Keratinocyte (primary cell): Measurements from ENCODE around the gene CCL7. TPM values are rescaled to one million over a fixed set of nuclear protein-coding genes. Genes with fewer than 3 reads are reported as not detected.

ENCODE experiments used
- DNase-seq: peaks from one replicate; pipeline ENCODE4 v3.0.0-alpha.2; 2011; ENCODE audit warnings: low read depth, missing footprints, low spot score
- FAIRE-seq: peaks from 2 replicates; lab custom pipeline; 2011; peaks lifted over from hg19 to GRCh38; lab: Jason Lieb, UNC
- H2AFZ ChIP-seq: 2 replicates; pipeline ENCODE4 v1.6.0; 2012; ENCODE audit warnings: low read length, control low read depth, inconsistent platforms; ENCODE audit not compliant: control insufficient read depth
- H3K27ac ChIP-seq: 2 replicates; pipeline ENCODE4 v1.5.1; 2011; ENCODE audit warnings: low read length; ENCODE audit not compliant: control insufficient read depth, insufficient read depth
- H3K27me3 ChIP-seq: 3 replicates; pipeline ENCODE4 v1.6.0; 2011; ENCODE audit warnings: low read length; ENCODE audit not compliant: control insufficient read depth, insufficient read depth; ENCODE audit errors: extremely low read depth
- H3K36me3 ChIP-seq, 2 experiments: 2 replicates in 1 of 2; 3 replicates in 1 of 2; pipeline ENCODE4 v1.5.1; 2011; ENCODE audit warnings: low read length in 2 of 2, mild to moderate bottlenecking in 1 of 2; ENCODE audit not compliant: control insufficient read depth in 2 of 2, insufficient read depth in 2 of 2; ENCODE audit errors: extremely low read depth in 1 of 2
- H3K4me1 ChIP-seq: 3 replicates; pipeline ENCODE4 v1.5.1; 2011; ENCODE audit warnings: low read length; ENCODE audit not compliant: control insufficient read depth, insufficient read depth; ENCODE audit errors: extremely low read depth
- H3K4me2 ChIP-seq: 3 replicates; pipeline ENCODE4 v1.6.0; 2011; ENCODE audit warnings: low read depth, low read length; ENCODE audit not compliant: control insufficient read depth, insufficient read depth; ENCODE audit errors: extremely low read depth
- H3K4me3 ChIP-seq, 3 experiments: fragments of 200-600 bp in 1 of 3; sonication (generic) in 1 of 3; 2 replicates in 2 of 3; 3 replicates in 1 of 3; pipeline ENCODE4 v1.5.1; 2011 to 2016; ENCODE audit warnings: low read length in 3 of 3, mild to moderate bottlenecking in 3 of 3, control low read depth in 2 of 3, inconsistent platforms in 1 of 3, low read depth in 1 of 3, mixed read lengths in 1 of 3, mixed run types in 1 of 3, moderate library complexity in 1 of 3; ENCODE audit not compliant: control insufficient read depth in 2 of 3, insufficient read depth in 2 of 3; ENCODE audit errors: extremely low read depth in 1 of 3
- H3K79me2 ChIP-seq: 2 replicates; pipeline ENCODE4 v1.6.0; 2012; ENCODE audit warnings: low read length; ENCODE audit not compliant: control insufficient read depth, insufficient read depth
- H3K9ac ChIP-seq: 3 replicates; pipeline ENCODE4 v1.6.0; 2011; ENCODE audit warnings: low read length; ENCODE audit not compliant: control insufficient read depth, insufficient read depth; ENCODE audit errors: extremely low read depth
- H3K9me1 ChIP-seq: 3 replicates; pipeline ENCODE4 v1.6.0; 2011; ENCODE audit warnings: low read length; ENCODE audit not compliant: control insufficient read depth, insufficient read depth; ENCODE audit errors: extremely low read depth
- H3K9me3 ChIP-seq: 2 replicates; pipeline ENCODE4 v1.5.1; 2012; ENCODE audit warnings: low read depth, low read length; ENCODE audit not compliant: control insufficient read depth
- H4K20me1 ChIP-seq: 3 replicates; pipeline ENCODE4 v1.6.0; 2011; ENCODE audit warnings: low read length; ENCODE audit not compliant: control insufficient read depth, insufficient read depth; ENCODE audit errors: extremely low read depth
- CTCF ChIP-seq, 3 experiments: IDR thresholded peaks in 1 of 3; conservative IDR thresholded peaks in 1 of 3; optimal IDR thresholded peaks in 1 of 3; 2 replicates in 2 of 3; 3 replicates in 1 of 3; pipeline versions ENCODE3 to v1.5.1; 2011; ENCODE audit warnings: low read length in 3 of 3, mild to moderate bottlenecking in 3 of 3, moderate library complexity in 2 of 3, control low read depth in 1 of 3, inconsistent platforms in 1 of 3; ENCODE audit not compliant: insufficient read depth in 2 of 3; ENCODE audit errors: extremely low read depth in 1 of 3
- EZH2 ChIP-seq: IDR thresholded peaks from one replicate; pipeline ENCODE4 v1.6.1; 2012; ENCODE audit warnings: inconsistent platforms, mild to moderate bottlenecking, low read length, moderate library complexity
- dilution Hi-C: fragments of 300-500 bp; cut with MboI; formaldehyde crosslinking; loops from one replicate; pipeline ENCODE4 v1.7.0; 2020; ENCODE audit warnings: low sequenced_read_pairs; ENCODE audit not compliant: extremely low pct_ligation_motif_present
- polyA plus RNA-seq, 5 experiments: library from polyadenylated mRNA; depleted of rRNA in 3 of 5; stranded (reverse) in 3 of 5; stranded (forward) in 1 of 5; unstranded in 1 of 5; fragments of >200 nt; gene quantifications; 1 replicate in 1 of 5; 2 replicates in 3 of 5; 3 replicates in 1 of 5; pipeline versions ENCODE4 v1.2.1 to v1.2.3, GENCODE V29; 2011 to 2012; ENCODE audit warnings: missing spikeins in 2 of 5, low read depth in 1 of 5, low replicate concordance in 1 of 5

Gene CCL7
- polyA plus RNA-seq, 1 donor (not counting 4 experiments of a cell fraction or from before 2014, with no cell fraction given), result not detected

- no peak overlapping the region for H3K27ac ChIP-seq
- H2AFZ ChIP-seq, result no peak overlapping the region
- no peaks in the 10 kb centered on the region for H4K20me1 ChIP-seq
- no peaks in the 10 kb centered on the region for H3K79me2 ChIP-seq
- H3K9me3 ChIP-seq, result no peaks in the 10 kb centered on the region
- no peak overlapping the region for H3K4me3 ChIP-seq
- H3K9ac ChIP-seq, result no peak overlapping the region
- peaks cover 9% of the 10 kb centered on the region for H3K27me3 ChIP-seq
- H3K9me1 ChIP-seq, result no peaks in the 10 kb centered on the region
- DNase-seq (no peak), FAIRE-seq (no peak)
- dilution Hi-C loops, result no loop called here
- H3K36me3 ChIP-seq, result no peaks in the 10 kb centered on the region
- TF ChIP-seq EZH2, result no peak
- no peak overlapping the region for H3K4me2 ChIP-seq
- H3K4me1 ChIP-seq, result no peaks in the 10 kb centered on the region
Observed at GRCh38 chr17:34260861-34261260, 9.2 kb upstream of the CCL7 start.

GRCh38 chr17:34261568-34262337, 8.3 kb upstream of the CCL7 start:
- dilution Hi-C loops, result no loop called here

More at GRCh38 chr17:34261568-34262337, 8.3 kb upstream of the CCL7 start:
- Histone ChIP-seq H2AFZ (no peak overlapping the region), H3K27me3 (peaks cover 9% of the 10 kb centered on the region), H3K4me1 (no peaks in the 10 kb centered on the region), H4K20me1 (no peaks in the 10 kb centered on the region), H3K4me2 (no peak overlapping the region), H3K79me2 (no peaks in the 10 kb centered on the region), H3K4me3 (no peak overlapping the region), H3K9me1 (no peaks in the 10 kb centered on the region), H3K9me3 (no peaks in the 10 kb centered on the region), H3K36me3 (no peaks in the 10 kb centered on the region), H3K27ac (no peak overlapping the region), H3K9ac (no peak overlapping the region)
- no peak for TF ChIP-seq CTCF (optimal IDR thresholded peaks at IDR 0.05 in 1 of 3, IDR thresholded peaks at IDR 0.05 in 1 of 3, conservative IDR thresholded peaks at IDR 0.05 in 1 of 3; ENCODE audit: extremely low read depth in 1 of 3, insufficient read depth in 2 of 3, low read length in 3 of 3)
- TF ChIP-seq EZH2, result no peak
- FAIRE-seq, result no peak
- DNase-seq, result no peak
